SK-N-SH (cell line): ENCODE data around the gene PPP1R37.

Experiments used
- MEF2A ChIP-seq: IDR thresholded peaks from 2 replicates; pipeline ENCODE4 v1.4.0; 2012; ENCODE audit warnings: low read depth, borderline replicate concordance
- TF ChIP-seq, protein P1 (sequence below): IDR thresholded peaks from 2 replicates; pipeline ENCODE4 v1.4.0; 2012; ENCODE audit warnings: low read depth
- TF ChIP-seq, protein P2 (sequence below): fragments of 200-600 bp; sonication (generic); IDR thresholded peaks from 2 replicates; pipeline ENCODE4 v1.6.1; 2017; ENCODE audit warnings: antibody characterized with exemption, mild to moderate bottlenecking, moderate library complexity

DNA sequence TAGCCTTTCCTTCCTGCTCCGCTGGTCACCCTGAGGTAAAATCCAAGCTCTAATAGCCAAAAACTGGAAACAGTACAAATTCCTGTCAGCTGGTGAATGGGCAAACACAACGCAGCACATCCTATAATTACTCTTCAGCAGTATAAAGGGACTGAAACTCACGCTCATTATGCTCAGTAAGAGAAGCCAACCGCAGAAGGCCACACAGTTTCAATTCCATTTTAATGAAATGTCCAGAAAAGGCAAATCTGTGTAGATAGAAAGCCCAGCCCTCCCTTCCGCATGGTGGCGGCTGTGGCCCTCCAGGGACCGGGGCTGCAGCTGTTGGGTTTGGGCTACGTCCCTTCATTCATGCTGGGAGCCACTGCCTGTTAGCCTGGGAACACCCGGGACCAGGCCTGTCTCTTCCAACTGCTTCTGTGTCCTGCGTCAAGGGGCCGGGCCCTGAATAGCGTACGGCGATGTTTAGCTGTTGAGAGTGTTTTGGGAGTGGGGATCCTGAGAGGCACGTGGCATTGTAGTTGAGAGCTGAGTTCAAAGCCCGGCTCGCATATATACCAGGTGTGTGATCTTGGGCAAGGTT, 44.3 kb downstream of the PPP1R37 start:
- no peak for TF ChIP-seq MEF2A
- TF ChIP-seq, protein P1, sequence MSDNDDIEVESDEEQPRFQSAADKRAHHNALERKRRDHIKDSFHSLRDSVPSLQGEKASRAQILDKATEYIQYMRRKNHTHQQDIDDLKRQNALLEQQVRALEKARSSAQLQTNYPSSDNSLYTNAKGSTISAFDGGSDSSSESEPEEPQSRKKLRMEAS = no peak
- TF ChIP-seq, protein P2, sequence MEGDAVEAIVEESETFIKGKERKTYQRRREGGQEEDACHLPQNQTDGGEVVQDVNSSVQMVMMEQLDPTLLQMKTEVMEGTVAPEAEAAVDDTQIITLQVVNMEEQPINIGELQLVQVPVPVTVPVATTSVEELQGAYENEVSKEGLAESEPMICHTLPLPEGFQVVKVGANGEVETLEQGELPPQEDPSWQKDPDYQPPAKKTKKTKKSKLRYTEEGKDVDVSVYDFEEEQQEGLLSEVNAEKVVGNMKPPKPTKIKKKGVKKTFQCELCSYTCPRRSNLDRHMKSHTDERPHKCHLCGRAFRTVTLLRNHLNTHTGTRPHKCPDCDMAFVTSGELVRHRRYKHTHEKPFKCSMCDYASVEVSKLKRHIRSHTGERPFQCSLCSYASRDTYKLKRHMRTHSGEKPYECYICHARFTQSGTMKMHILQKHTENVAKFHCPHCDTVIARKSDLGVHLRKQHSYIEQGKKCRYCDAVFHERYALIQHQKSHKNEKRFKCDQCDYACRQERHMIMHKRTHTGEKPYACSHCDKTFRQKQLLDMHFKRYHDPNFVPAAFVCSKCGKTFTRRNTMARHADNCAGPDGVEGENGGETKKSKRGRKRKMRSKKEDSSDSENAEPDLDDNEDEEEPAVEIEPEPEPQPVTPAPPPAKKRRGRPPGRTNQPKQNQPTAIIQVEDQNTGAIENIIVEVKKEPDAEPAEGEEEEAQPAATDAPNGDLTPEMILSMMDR = no peak
